ENCODE data around the gene LPAR3.

The LPAR3 gene

DNA sequence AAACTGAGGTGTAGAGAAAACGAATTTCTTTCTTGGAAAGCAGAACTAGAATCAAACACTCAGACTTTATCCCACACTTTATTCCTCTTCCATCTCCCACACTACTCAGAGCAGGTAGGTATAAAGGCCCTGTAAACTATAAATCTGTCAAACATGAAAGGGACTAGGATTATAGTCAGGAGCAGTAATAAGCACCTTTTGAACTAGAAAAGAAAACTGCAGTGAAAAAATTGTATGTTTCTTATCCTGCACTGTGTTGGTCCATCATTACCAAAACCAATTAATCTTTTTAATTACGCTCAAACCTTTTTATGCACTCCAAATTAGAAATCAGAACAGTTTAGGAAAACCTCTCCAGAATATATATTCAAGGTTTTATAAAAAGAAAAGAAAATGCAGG lies 47.6 kb downstream of the LPAR3 start:
- no peak for DNase-seq (ENCODE audit: low read depth)
- TF ChIP-seq, protein P1, sequence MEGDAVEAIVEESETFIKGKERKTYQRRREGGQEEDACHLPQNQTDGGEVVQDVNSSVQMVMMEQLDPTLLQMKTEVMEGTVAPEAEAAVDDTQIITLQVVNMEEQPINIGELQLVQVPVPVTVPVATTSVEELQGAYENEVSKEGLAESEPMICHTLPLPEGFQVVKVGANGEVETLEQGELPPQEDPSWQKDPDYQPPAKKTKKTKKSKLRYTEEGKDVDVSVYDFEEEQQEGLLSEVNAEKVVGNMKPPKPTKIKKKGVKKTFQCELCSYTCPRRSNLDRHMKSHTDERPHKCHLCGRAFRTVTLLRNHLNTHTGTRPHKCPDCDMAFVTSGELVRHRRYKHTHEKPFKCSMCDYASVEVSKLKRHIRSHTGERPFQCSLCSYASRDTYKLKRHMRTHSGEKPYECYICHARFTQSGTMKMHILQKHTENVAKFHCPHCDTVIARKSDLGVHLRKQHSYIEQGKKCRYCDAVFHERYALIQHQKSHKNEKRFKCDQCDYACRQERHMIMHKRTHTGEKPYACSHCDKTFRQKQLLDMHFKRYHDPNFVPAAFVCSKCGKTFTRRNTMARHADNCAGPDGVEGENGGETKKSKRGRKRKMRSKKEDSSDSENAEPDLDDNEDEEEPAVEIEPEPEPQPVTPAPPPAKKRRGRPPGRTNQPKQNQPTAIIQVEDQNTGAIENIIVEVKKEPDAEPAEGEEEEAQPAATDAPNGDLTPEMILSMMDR (conservative IDR thresholded peaks at IDR 0.05; ENCODE audit: control insufficient read depth, insufficient read depth, low read depth, low read length): no peak
- no peak overlapping the region for H3K4me3 ChIP-seq (ENCODE audit: control insufficient read depth, low read depth, low read length)

DNA sequence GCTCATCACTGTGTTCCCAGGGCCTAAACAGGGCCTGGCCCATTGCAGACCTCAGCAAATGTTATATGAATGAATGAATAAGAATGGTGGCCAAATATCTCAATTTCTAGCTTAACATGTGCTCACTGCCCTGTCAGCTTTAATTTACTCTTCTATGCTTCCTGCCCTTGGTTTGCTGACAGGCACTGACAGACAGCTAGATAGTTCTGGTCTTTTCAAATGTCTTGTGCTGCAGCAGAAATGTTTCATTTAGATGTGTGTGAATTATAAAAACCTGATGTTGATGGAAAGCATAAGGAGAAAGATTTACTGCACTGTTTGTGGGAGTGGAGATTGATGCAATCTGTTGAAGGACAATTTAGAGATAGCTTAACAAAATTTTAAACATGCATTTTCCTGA lies 48.9 kb downstream of the LPAR3 start:
- H3K4me3 ChIP-seq (ENCODE audit: control insufficient read depth, low read depth, low read length): no peak overlapping the region
- no peak for DNase-seq (ENCODE audit: low read depth)
- TF ChIP-seq, protein P1 (conservative IDR thresholded peaks at IDR 0.05; ENCODE audit: control insufficient read depth, insufficient read depth, low read depth, low read length): no peak

DNA sequence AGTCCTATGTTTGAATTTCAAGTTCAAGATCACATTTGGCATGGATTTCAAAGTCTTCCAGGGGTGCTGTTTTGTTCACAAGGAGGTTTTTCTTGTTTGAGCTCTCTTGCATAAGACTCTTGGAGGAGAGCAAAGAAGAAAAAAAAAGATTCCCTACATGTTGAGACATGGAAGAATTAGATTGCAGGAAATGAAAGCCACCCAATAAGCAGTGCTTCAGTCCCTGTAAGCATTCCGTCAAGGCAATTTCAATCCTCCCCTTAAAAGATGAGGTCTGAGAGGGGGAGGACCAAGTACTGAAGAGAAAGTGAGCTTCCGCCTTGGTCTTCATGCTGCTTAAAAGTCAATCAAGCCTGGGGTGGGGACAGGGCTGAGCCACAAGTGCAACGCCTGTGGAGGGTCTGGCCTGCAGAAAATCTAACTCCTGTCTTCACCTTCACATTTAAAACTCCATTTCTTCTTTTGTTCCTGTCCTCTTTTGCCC lies 50.2 kb downstream of the LPAR3 start:
- no peak for DNase-seq (ENCODE audit: low read depth)
- no peak overlapping the region for H3K4me3 ChIP-seq (ENCODE audit: control insufficient read depth, low read depth, low read length)
- TF ChIP-seq, protein P1 (conservative IDR thresholded peaks at IDR 0.05; ENCODE audit: control insufficient read depth, insufficient read depth, low read depth, low read length): no peak

DNA sequence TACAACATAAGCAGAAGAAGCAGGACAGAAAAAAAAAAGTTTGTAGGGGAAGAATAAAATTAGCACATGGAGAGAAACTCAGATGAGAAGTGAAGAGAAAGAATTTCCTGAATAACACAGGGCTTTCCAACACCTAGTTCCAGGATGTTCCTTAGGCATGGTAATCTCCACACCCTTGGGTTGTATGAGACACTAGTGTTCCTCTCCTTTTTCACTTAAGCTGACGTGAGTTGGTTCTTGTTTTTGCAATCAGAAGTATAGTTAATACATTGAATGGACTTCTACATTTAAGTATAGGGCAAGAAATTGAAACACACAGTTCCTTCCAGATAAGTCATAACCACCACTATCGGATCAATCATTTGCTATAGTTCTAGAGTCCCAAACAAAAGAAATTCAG lies 51.0 kb downstream of the LPAR3 start:
- DNase-seq (ENCODE audit: low read depth): no peak
- H3K4me3 ChIP-seq (ENCODE audit: control insufficient read depth, low read depth, low read length): no peak overlapping the region
- TF ChIP-seq, protein P1 (conservative IDR thresholded peaks at IDR 0.05; ENCODE audit: control insufficient read depth, insufficient read depth, low read depth, low read length): no peak

DNA sequence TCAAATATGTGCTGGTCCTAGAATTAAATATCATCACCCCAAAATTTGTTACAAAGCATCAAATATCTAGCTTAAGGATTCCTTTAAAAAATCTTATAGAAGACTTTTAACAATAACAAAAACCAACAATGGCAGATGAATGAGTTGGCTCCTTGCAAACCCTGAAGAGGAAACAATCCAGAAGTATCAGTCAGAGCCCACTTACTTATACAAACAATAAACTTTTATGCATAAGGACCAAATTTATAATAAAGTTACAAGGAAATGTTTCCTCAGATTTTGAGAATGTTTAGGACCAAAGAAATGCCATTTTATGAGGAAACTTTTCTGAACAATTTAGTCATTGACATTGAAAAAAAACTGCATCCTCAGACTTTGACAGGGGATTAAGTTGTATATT lies 52.7 kb downstream of the LPAR3 start:
- TF ChIP-seq, protein P1 (conservative IDR thresholded peaks at IDR 0.05; ENCODE audit: control insufficient read depth, insufficient read depth, low read depth, low read length): no peak
- no peak for DNase-seq (ENCODE audit: low read depth)

DNA sequence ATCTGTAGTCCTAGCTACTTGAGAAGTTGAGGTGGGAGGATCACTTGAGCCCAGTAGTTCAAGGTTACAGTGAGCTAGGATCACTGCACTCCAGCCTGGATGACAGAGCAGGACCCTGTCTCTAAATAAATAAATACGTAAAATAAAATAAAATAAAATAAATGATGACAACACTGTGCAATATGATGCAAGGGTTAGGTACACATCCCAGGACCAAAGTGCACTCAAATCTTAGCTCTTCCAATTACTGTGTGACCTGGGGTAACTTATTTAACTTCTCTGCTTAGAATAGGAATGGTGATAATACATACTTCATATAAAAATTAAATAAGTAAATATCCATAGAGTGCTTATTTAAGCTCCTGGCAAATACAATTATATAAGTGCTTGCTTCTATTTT lies 53.5 kb downstream of the LPAR3 start:
- no peak overlapping the region for H3K4me3 ChIP-seq (ENCODE audit: control insufficient read depth, low read depth, low read length)
- no peak for DNase-seq (ENCODE audit: low read depth)
- TF ChIP-seq, protein P1 (conservative IDR thresholded peaks at IDR 0.05; ENCODE audit: control insufficient read depth, insufficient read depth, low read depth, low read length): no peak

More for the DNA sequence above, 52.7 kb downstream of the LPAR3 start:
- H3K4me3 ChIP-seq (ENCODE audit: control insufficient read depth, low read depth, low read length): no peak overlapping the region

DNA sequence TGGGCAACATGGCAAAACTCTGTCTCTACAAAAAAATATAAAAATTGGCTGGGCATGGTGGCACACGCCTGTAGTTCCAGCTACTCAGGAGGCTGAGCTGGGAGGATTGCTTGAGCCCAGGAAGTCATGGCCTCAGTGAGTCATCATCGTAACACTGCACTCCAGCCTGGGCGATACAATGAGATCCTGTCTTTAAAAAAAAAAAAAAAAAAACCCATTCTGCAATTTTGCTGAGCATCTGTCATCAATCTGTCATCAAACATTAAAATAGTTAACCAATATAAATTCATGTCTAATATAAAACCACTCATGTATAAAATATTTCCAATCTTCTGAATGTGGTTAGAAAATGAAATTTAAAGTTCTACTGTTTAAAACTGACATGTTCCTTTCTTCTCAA lies 56.9 kb downstream of the LPAR3 start:
- no peak overlapping the region for H3K4me3 ChIP-seq (ENCODE audit: control insufficient read depth, low read depth, low read length)
- TF ChIP-seq, protein P1 (conservative IDR thresholded peaks at IDR 0.05; ENCODE audit: control insufficient read depth, insufficient read depth, low read depth, low read length): no peak
- peak; percentile 55 for DNase-seq (ENCODE audit: low read depth)
